A673 (cell line): Measurements from ENCODE around the gene RFC2.

Experiments used
- CTCF ChIP-seq: fragments of 300-800, 200-600 bp; sonication (generic); conservative IDR thresholded peaks from 2 replicates; pipeline ENCODE4 v1.5.1; 2017; ENCODE audit warnings: low read depth, mild to moderate bottlenecking, antibody characterized with exemption, low read length, moderate library complexity, mixed read lengths
- EZH2 ChIP-seq: fragments of 200-600 bp; sonication (generic); IDR thresholded peaks from 2 replicates; pipeline ENCODE4 v1.6.1; 2017; ENCODE audit warnings: borderline replicate concordance, low read depth, mild to moderate bottlenecking, mixed read lengths, antibody characterized with exemption, low read length; ENCODE audit not compliant: poor library complexity, severe bottlenecking

- TF ChIP-seq CTCF (no peak), EZH2 (no peak)
These were observed 34.8 kb downstream of the RFC2 start for GRCh38 chr7:74219416-74219815.
